Tibial nerve (tissue), 3 donors: ENCODE measurements around the gene TXLNA.

ENCODE experiments used
- POLR2A ChIP-seq, 2 donors: fragments of 450-650 bp; IDR thresholded peaks; one replicate each; pipeline ENCODE4 v1.6.1; 2017; ENCODE audit warnings: antibody characterized with exemption in 2 of 2, mild to moderate bottlenecking in 2 of 2, moderate library complexity in 2 of 2
- TF ChIP-seq, protein P1 (sequence below), 5 experiments: fragments of 200-600 bp in 3 of 5; fragments of 450-650 bp in 2 of 5; sonication (generic) in 3 of 5; IDR thresholded peaks; one replicate each; pipeline ENCODE4 v1.5.1; 2016 to 2019; ENCODE audit warnings: antibody characterized with exemption in 5 of 5, mild to moderate bottlenecking in 3 of 5, moderate library complexity in 2 of 5

DNA sequence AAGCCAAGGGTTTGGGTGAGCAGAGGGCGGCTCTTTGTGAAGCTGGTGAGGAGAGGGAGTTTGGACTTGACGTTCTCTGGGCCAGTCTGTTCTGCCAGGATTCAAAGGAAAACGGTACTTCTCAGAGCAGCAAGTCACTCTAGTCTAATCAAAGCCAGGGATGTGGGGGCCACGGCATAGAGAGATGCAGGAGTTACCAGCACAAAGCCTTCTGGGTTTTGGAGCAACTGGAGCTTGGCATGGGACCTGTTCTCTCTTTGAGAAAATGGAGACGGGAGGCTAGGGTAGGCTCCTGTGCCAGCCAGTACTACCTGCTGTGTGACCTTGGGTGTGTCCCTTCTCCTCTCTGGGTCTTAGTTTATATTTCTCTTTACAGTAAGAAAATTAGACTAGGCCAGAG is 2.1 kb downstream of the TXLNA start:
- TF ChIP-seq, protein P1, sequence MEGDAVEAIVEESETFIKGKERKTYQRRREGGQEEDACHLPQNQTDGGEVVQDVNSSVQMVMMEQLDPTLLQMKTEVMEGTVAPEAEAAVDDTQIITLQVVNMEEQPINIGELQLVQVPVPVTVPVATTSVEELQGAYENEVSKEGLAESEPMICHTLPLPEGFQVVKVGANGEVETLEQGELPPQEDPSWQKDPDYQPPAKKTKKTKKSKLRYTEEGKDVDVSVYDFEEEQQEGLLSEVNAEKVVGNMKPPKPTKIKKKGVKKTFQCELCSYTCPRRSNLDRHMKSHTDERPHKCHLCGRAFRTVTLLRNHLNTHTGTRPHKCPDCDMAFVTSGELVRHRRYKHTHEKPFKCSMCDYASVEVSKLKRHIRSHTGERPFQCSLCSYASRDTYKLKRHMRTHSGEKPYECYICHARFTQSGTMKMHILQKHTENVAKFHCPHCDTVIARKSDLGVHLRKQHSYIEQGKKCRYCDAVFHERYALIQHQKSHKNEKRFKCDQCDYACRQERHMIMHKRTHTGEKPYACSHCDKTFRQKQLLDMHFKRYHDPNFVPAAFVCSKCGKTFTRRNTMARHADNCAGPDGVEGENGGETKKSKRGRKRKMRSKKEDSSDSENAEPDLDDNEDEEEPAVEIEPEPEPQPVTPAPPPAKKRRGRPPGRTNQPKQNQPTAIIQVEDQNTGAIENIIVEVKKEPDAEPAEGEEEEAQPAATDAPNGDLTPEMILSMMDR (IDR thresholded peaks at IDR 0.05), result no peak
- no peak for TF ChIP-seq POLR2A (IDR thresholded peaks at IDR 0.05)
